Gastrocnemius medialis (tissue), 4 donors: ENCODE data around the gene SORBS2.

Source experiments
- POLR2A ChIP-seq, 2 donors: fragments of 450-650 bp; IDR thresholded peaks; one replicate each; pipeline ENCODE4 v1.6.1; 2017; ENCODE audit warnings: antibody characterized with exemption in 2 of 2, mild to moderate bottlenecking in 2 of 2, moderate library complexity in 2 of 2
- TF ChIP-seq, protein P1 (sequence below), 5 experiments: fragments of 450-650 bp in 3 of 5; fragments of 200-600 bp in 2 of 5; sonication (generic) in 2 of 5; IDR thresholded peaks in 4 of 5; conservative IDR thresholded peaks in 1 of 5; 1 replicate in 4 of 5; 2 replicates in 1 of 5; pipeline ENCODE4 v1.5.1; 2016 to 2019; ENCODE audit warnings: antibody characterized with exemption in 5 of 5, mild to moderate bottlenecking in 3 of 5, moderate library complexity in 3 of 5

DNA sequence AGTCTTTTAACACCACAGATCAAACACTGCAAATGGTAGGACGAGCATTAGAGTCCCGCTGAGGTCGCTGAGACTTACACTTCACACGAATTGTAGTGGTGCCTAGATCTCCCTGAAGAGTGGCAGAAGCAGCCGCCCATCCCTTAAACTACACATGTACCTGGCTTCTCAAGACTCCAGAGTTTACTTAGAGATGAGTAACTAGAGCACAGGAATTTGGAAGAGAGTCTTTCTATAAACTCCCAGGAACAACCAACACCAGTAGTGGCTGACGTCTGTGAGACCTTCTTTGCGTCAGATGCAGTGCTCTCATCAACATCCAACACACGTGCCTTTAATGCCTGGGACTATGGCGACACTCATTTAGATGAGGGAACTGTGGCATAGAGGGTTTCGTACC, 12.6 kb downstream of the SORBS2 start:
- TF ChIP-seq, protein P1, sequence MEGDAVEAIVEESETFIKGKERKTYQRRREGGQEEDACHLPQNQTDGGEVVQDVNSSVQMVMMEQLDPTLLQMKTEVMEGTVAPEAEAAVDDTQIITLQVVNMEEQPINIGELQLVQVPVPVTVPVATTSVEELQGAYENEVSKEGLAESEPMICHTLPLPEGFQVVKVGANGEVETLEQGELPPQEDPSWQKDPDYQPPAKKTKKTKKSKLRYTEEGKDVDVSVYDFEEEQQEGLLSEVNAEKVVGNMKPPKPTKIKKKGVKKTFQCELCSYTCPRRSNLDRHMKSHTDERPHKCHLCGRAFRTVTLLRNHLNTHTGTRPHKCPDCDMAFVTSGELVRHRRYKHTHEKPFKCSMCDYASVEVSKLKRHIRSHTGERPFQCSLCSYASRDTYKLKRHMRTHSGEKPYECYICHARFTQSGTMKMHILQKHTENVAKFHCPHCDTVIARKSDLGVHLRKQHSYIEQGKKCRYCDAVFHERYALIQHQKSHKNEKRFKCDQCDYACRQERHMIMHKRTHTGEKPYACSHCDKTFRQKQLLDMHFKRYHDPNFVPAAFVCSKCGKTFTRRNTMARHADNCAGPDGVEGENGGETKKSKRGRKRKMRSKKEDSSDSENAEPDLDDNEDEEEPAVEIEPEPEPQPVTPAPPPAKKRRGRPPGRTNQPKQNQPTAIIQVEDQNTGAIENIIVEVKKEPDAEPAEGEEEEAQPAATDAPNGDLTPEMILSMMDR (IDR thresholded peaks at IDR 0.05 in 4 of 5, conservative IDR thresholded peaks at IDR 0.05 in 1 of 5) = no peak
- no peak for TF ChIP-seq POLR2A (IDR thresholded peaks at IDR 0.05)
